CD4-positive, alpha-beta T cell treated with Interleukin-10 for 1 hour (primary cell): Measurements from ENCODE around the gene CACNA2D1.
A peak's percentile ranks its signal among the peaks of the same experiment; 100 is the strongest.

Experiments
- DNase-seq: peaks from one replicate; pipeline ENCODE4 v3.0.0-alpha.2; 2020

Gene CACNA2D1

DNA sequence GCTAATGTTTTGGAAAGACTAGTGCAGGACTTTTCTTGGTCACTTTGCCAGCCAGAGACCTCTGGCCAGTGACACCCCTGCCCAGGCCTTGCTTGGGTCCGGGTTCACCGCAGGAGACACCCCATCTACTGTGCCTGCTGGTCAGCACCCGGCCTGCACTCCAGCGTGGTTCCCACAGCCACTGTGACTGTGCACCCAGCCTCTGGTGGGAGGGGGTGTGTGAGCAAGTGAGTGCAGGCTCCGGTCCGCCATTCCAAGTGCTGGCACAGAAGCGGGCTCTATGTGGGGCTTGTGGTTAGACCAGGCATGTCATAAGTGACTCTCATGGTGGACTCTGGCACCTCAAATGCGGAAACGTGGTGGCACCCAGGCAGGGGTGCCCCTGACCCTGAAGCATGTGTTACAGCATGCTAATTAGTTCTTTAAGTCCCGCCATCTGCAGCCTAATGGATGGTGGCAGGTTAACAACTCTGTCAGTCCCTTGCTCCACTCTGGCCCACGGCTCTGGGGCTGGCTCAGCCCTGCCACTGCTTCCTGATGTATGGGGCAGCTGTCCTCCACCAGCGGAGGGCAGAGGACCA is 361.8 kb downstream of the CACNA2D1 start:
- DNase-seq: no peak

DNA sequence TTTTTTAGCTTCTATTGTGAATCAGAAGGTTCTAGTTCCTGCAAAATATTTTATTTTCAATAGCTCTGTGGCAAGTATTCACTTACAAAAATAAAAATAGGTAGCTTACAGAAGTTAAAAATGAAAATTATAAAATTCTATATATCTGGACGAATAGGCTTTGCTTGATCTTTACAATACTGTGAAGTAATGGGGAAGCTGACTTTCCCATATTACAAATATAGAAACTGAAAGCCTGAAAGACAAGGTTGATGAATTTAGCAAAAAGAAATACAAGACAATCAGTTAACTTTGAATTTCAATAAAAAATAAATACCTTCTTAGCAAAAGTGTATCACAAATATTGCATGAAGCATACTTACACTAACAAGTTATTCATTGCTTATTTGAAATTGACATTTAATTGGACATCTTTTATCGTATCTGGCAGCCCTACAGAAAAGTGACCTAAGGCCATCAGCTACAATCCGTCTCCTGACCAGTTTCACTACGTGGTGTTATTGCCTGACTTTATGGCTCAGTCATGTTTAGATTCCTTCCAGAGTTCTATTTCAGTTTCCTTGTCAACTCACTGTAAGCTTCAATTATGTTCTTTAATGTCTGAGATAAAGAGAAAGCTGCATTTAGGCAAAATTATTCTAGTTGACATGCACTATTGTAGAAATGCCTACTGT is 363.2 kb downstream of the CACNA2D1 start:
- DNase-seq: no peak

DNA sequence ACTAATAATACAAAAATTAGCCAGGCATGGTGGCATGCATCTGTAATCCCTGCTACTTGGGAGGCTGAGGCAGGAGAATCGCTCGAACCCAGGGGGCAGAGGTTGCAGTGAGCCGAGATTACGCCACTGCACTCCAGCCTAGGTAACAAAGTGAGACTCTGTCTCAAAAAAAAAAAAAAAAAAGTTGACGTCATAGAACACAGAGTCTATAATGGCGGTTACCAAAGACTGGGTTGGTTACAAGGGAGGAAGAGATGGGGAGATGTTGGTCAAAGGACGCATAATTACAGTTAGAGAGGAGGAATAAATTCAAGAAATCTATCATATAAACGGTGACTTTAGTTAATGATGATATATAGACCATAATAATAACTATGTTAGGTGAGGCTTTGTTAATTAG is 364.1 kb downstream of the CACNA2D1 start:
- DNase-seq: no peak

DNA sequence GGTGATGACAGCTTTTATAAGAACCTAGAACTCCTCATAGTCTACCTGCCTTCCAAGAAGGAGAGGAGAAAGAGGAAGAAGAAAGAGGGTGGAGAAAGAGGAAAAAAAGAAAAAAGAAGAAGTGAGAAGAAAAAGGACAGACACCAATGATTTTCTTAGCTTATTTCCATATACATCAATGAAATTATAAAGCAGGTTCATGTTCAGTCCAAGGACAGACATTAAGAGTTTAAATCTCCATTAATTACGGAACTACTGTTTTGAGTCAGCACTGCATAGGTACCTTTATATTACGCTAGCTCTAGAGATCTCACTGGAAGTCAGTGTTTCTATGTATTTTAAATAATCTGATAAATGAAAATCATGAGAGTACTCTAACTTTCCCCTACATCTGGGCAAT is 364.8 kb downstream of the CACNA2D1 start:
- DNase-seq: no peak

DNA sequence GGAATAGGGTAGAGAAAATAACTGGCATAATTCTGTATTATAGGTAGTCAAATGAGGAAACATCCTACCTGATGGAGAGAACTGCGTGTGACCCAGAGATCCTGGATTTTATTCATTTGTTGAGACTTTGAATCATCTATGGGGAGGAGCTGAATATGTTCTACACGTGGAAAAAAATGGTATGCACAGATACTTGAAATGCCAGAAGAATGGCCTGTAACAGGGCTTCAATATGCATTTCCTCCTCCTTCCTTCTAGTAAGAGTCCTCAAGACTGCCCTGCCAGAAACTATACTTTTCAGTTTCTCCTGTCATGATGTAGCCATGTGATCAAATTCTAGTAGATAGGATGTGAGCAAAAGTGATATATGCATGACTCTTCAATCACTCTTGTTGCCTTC is 372.1 kb downstream of the CACNA2D1 start:
- DNase-seq: no peak

DNA sequence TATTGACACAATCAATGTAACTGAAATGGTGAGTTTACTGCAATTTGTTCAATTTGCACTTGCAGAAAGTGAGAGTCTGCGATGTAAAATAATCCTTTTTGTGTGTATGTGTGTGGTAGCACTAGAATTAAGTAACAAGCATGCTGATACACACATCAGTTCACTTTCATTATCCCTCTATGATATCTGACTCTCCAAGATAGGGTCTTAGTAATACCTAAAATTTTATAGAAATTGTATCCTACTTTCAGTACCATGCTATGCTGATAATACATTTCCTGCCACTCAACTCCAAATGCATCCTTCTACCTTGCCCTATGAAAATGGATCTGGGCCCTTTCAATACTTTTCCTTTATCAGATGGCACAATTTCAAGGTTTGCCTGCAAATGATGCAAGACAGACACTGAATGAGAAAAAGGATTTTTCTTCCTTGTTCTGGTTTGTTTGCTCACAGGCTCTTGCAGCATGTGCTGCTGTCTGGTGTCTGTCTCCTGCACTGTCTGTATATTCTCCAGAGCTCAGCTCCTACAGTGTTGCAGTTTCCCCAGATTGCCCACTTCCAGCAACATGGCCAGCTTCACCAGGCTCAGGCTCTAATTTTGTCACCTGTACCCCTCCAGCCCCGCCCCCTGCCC is 375.8 kb downstream of the CACNA2D1 start:
- no peak for DNase-seq

DNA sequence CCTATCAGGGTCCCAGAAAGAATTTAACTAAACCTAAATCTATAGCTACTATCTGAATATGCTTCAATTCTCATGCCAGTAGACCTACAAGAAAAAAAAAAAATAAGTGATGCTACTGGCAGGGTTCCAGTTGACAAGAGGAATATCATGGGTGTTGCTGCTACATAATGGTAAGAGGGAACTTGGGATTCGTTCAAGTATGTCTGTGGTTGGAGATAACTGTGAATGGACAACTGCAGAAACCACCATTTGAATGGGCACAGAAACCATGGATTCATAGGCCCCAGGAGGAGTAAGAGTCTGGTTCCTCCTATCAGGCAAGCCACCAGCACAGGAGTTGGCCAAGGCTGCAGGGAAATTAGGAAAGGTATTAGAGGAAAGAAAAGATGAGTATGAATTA is 386.1 kb downstream of the CACNA2D1 start:
- no peak for DNase-seq

DNA sequence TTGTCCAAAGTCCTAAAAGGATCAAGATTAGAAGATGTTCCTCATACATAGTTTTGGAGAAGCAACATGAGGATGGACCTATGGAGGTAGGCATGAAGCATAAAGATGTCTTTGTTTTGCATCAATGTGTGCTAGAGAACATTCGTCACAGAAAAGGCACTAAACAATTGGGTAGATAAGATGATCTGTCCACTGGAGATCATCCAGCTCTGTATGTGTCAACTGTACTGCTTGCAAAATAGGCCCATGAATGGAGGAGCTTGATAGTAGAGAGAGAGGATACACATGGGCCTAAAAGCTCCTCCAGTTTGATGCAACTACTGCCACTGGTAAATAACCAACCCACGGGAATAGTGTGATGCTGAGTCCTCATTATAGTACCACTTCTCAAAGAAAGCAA is 387.3 kb downstream of the CACNA2D1 start:
- no peak for DNase-seq

DNA sequence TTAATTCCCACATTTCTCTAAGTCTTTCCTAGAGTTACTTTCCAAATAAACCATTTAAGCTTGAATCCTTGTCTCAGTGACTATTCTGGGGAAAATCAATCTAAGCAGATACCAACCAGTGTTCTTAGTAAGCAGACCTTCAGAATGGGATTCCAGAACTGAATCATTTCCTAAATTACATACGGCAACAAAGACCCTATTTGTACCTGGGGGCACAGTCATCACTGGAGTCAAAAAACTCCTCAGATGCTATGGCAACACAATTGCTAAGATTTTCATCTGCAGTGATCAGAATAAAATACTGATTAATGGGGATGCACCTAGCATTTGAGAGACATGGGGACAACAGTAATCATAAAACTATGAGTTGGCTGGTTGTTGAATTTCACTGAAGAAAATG is 389.0 kb downstream of the CACNA2D1 start:
- DNase-seq: no peak

DNA sequence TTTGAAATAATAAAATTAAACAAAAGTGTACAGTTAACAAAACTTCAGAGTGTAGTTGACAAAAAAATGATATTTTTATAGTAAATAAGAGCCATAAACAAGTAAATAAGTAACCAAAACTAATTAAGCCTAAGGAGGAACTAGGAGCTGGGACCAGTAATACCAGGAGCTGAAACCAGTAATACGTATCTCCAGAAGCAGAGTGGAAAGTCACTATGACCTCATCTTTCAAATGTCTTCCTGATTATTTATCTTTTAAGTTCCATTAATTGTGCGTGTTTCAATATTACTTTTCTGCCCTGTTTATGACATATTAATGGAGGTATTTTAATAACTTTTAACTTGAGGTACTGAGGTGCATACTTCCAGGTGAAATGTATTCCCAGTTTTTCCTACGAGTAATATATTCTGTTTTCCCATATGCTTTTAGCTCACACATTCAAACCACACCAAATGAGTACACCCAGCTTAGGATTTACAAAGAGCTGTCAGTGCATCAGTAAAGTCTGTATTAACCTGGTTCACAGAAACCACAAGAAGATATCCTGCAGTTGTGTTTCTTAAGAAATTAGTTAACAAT is 390.0 kb downstream of the CACNA2D1 start:
- no peak for DNase-seq

DNA sequence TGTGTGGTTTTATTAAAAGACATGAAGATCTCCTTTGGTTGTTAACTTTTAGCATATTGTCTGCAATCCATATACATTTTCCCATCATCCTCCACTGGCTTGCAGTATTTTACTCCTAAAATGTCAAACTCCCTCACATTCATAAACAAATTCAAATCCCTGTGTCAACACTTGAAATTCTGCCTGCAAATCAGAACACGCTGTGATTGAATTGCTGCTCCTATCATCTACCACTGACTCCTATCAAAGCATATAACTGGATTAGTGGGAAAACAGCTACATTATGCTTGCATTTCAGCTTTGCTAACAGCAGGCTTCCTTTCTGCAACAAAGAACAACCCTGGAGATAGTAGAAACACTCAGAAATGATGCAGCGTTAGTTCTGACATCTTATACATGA is 392.0 kb downstream of the CACNA2D1 start:
- DNase-seq: no peak

DNA sequence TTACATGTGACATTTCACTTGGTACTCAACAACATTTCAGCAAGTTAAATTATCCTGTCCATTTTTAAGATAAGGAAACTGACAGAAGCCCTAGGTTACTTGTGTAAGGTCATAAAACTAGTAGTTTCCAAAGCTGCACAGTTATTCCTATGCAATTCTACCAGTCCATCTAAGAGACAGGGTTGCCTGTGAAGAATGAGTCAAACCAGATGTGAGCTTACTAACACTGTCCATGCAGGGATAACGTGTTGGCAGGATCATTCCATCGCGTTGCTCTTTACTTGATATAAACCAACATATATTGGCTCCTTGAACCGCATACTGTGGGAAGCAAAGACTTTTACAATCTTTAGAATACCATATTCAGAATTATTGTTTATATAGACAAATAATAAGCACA is 392.8 kb downstream of the CACNA2D1 start:
- DNase-seq: no peak

DNA sequence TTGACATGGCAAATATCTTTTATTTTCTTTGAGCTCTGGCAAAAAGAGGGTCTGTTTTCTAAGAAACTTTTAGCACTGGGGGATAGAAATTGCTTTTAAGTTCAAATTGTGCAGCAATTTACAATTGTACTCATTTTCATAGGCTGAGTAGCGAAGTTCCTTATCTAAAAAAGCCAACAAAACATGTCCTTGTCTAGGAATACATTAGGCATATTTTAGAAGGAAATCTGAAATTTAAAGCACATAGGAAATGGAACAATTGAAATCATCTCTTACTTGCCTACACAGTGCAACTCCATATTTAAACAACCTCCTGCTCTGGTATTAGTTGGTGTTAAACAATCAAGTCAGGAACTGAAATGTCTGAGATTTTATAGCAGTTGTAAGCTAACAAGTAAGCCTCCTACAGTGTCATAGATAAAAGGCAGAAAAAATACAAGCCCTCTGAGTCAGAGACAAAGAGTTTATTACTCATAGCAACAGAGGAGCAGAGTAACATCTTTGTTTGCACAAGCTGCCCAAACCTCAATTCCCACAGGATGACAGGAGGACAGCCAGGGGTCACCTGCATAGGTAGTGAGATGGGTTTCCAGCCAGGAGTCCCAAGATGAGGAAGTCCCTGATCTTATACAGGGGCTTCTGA is 393.6 kb downstream of the CACNA2D1 start:
- no peak for DNase-seq

DNA sequence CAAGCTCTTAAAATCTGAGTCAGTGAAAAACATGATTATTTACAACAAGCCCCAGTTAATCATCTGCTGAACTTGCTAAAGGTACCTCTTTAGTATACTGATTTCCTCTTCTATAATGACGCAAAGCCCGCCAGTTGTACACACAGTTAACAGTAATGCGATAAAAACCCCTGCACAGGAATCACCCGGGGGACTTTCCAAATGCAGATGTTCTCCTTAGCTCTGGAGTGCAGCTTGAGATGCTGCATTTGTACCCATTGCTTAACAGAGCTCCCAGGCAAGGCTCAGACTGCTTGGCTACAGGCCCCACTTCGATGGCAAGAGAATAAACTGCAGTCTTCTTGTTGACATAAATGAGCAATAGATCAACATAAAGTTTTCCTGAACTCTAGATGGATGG is 394.1 kb downstream of the CACNA2D1 start:
- DNase-seq: no peak

DNA sequence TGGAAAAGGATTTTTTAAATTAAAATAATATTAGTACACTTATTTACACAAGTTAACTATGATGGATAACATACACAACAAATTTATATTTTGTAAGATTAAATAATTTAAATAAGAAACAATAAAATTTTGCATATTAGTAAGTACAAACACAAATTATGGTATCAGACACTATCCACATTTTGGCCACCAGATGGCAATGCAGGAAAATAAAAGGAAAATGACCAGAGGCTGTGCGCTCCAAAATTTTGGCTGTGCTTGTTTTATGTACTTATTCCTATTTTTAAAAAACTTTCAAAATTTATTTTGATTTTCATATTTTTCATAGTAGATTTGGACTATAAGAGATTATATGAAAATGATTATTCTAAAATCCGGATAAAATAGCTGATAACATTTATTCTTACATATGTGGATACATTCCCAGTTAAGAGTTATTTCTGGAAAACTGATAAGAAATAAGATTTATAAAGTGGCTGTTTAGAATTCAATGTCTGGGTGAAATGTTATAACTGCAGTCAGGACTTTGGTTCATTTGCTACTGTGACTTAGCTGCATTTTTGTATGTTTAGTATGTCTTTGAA is 399.0 kb downstream of the CACNA2D1 start:
- peak; percentile 7 for DNase-seq

DNA sequence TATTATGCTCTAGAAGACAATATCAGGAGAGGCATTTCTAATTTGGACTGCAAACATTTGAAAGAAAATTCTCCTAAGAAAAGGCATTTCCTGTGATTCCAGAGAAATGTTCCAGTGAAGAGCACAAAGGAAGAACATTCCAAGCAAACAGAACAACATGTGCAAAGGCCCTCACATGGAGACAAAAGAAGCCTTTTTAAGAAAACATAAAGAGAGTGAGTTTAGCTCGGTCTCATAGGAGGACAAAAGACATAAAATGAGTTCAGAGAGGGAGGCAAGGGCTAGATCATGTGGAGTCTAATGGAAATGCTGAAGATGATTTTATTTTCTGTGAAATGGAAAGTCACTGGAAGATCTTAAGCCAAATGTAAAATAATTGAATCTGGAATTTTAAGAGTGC is 404.0 kb downstream of the CACNA2D1 start:
- DNase-seq: no peak

DNA sequence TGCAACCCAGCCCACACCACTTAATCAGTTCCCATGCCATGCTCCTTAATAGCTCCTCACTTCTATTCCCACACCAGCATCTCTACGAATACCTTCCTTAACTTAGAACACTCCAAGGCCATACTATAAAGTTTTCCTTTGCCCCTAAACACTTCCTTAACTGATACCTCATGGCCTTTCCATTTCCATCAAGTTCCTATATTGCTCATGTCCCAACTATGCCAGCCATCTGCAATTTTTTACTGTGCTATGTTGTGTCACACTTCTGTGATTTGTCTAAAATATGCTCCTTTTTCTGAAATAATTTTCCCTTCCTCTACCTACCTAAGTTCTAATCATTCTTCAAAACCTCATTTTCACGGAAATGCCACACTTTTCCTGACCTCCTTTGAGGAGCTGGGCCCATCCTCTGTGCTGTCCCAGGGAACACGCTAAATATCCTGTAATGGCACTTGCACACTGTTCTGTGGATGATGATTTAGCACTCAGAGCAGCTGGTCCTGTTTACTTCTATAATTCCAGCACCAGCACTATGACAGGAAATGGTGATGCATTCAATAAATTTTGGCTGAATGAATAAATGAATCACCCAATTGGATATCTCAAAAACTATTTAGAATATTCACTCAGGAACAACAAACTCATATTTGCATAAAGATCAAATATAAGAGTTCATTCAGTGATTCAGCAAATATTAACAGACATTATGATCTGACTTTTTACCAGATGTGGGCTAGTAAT is 407.3 kb downstream of the CACNA2D1 start:
- DNase-seq: no peak

DNA sequence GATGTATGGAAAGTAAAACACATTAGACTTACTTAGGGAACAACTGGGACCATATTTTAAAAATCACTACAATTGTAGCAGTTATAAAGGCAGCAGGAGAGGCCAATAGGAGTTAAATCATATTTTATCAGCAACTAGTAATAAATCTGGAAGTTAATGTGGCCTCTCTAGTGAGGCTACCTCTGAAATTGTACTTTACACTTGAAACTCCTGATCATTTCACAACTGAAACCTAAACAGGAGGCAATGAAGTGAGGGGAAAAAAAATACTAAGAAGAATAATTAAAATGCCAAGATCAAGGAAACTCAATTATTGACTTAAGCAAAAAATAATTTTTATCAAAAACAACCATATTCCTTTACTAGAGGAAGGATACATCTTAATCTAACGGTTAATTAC is 408.1 kb downstream of the CACNA2D1 start:
- DNase-seq: no peak

DNA sequence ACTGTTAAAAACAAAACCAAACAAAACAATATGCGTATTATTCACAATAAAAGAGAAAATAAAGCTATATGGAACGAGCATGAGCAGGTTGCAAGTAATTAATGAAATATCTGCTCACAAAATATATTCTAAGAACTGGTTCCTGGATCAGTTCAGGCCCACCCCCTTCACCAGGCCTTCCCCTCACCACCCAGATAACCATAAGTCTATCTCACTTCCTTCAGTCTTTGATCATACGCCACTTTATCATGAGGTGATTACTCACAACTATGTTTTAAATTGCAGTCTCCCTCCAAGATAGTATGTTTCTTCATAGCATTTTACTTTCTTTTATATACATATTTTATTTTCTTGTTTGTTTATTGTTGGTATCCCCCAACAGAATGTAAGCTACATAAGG is 410.7 kb downstream of the CACNA2D1 start:
- DNase-seq: no peak

DNA sequence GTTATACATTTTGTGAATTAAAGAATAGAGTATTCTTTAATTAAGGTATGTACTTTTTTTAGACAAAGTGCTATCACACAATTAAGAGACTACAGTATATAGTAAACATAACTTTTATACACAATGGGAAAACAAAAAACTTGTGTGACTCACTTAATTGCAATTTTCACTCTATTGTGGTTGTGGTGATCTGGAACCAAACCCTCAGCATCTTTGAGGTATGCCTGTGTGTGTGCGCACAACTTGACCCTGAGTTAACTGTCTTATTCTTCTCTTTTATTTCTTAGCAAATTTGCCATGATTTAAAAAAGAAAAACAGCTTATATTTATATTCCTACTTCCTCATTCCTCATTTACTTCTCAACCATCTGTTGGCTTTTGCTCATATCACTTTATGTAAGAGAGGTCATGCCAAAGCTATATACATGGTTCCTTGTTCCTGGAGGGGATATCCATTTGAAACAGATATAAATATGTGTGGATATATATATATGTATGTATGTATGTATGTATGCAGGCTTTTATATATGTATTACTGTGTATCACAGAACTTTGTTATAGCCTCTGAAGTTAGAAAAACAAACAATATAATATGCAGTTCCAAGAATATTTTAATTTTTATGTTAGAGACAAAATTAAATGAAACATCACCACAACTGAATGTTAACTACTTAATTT is 414.2 kb downstream of the CACNA2D1 start:
- no peak for DNase-seq

DNA sequence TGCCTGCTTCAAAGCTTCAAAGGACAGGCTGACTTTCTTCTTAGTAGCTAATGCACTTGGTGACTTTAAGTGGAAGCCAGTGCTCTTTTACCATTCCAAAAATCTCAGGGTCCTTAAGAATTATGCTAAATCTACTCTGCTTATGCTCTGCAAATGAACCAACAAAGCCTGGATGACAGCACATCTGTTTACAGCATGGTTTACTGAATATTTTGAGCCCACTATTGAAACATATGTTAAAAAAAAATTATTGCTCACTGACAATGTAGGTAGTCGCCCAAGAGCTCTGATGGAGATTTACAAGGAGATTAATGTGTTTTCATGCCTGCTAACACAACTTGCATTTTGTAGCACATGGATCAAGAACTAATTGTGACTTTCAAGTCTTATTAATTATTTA is 415.5 kb downstream of the CACNA2D1 start:
- no peak for DNase-seq

DNA sequence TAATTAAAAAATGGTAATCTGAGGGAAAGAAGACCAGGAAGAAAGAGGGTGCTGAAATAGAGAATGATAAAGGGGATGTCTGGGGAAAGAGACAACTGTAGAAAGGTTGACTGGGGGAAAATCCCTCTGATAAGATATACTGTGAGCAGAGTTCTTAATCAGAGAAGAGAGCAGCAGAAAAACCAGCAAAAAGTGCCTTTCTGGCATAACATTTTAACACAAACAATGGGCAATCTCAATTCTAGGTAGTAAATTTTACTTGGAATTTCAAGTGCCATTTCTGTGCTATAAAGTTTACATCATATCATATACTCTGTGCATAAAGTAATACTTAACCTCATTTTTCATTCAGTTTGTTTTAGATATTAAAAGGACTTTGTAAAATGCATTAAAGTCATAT is 421.9 kb downstream of the CACNA2D1 start:
- DNase-seq: no peak
